Hepatocyte (in vitro differentiated cells): ENCODE measurements around the gene ELAVL2.

Experiments used
- CTCF ChIP-seq: fragments of 200-600 bp; sonication (generic); IDR thresholded peaks from 2 replicates; pipeline ENCODE4 v1.5.1; 2016; ENCODE audit warnings: antibody characterized with exemption, mild to moderate bottlenecking; ENCODE audit not compliant: poor library complexity
- EZH2 ChIP-seq: fragments of 200-600 bp; sonication (generic); IDR thresholded peaks from 2 replicates; pipeline ENCODE4 v1.6.1; 2016; ENCODE audit warnings: antibody characterized with exemption, mild to moderate bottlenecking, borderline replicate concordance

GRCh38 chr9:23698161-23698560, 127.9 kb downstream of the ELAVL2 start:
- no peak for TF ChIP-seq EZH2
- no peak for TF ChIP-seq CTCF
